Activated T-cell treated with anti-CD3 and anti-CD28 coated beads, Interleukin-2, amount 50 U/mL, for 48 hours (primary cell): ENCODE measurements around the gene PLIN5.
A peak's percentile ranks its signal among the peaks of the same experiment; 100 is the strongest.
"Not testable (repeated sequence)": the region's sequence is repeated elsewhere in the genome, so short reads cannot be mapped to it uniquely, and the experiment has no call there.

Experiments used
- DNase-seq, 2 experiments: peaks; one replicate each; pipeline ENCODE4 v3.0.0-alpha.2; 2020

PLIN5 gene

GRCh38 chr19:4542896-4543841 lies 8.1 kb upstream of the PLIN5 start:
- DNase-seq: no peak

- DNase-seq: not testable (repeated sequence)
Observed at GRCh38 chr19:4541806-4542145, 6.8 kb upstream of the PLIN5 start.

- DNase-seq: no peak
Observed at GRCh38 chr19:4541114-4541805, 6.2 kb upstream of the PLIN5 start.

GRCh38 chr19:4539693-4540581 lies 4.9 kb upstream of the PLIN5 start, which contains the start of gene LRG1:
Gene LRG1, minus strand, starts transcription at chr19:4540036. Its CDS starts 23 bp downstream, at chr19:4540013.
- DNase-seq: peak in 1 of 2 experiments; percentile 28

GRCh38 chr19:4539169-4539692 lies 4.2 kb upstream of the PLIN5 start:
- no peak for DNase-seq

GRCh38 chr19:4538601-4538954 lies 3.6 kb upstream of the PLIN5 start:
- no peak for DNase-seq

GRCh38 chr19:4537953-4538600 lies 3.1 kb upstream of the PLIN5 start:
- DNase-seq: no peak

GRCh38 chr19:4536798-4537197 lies 1.8 kb upstream of the PLIN5 start:
- DNase-seq: no peak

- DNase-seq: no peak
Observed at GRCh38 chr19:4533835-4534424, 1.1 kb downstream of the PLIN5 start.

GRCh38 chr19:4533334-4533733 lies 1.7 kb downstream of the PLIN5 start:
- DNase-seq: no peak

GRCh38 chr19:4531562-4532165 lies 3.4 kb downstream of the PLIN5 start:
- DNase-seq: no peak

GRCh38 chr19:4529924-4530522 lies 5.0 kb downstream of the PLIN5 start:
- DNase-seq: no peak

GRCh38 chr19:4528843-4529242 lies 6.2 kb downstream of the PLIN5 start:
- DNase-seq: no peak

GRCh38 chr19:4527377-4527776 lies 7.6 kb downstream of the PLIN5 start:
- not testable (repeated sequence) for DNase-seq

GRCh38 chr19:4525563-4526002 lies 9.4 kb downstream of the PLIN5 start:
- no peak for DNase-seq

GRCh38 chr19:4524808-4525562 lies 10.0 kb downstream of the PLIN5 start:
- DNase-seq: peak; percentile 82 to 83

GRCh38 chr19:4523306-4524110 lies 11.5 kb downstream of the PLIN5 start:
- DNase-seq: peak; percentile 45 to 55

- no peak for DNase-seq
Observed at GRCh38 chr19:4522291-4523002, 12.6 kb downstream of the PLIN5 start.

- no peak for DNase-seq
Observed at GRCh38 chr19:4521888-4522242, 13.2 kb downstream of the PLIN5 start.
